GM23338 (cell line): ENCODE results near the gene PIGP. TPM values are rescaled to one million over a fixed set of nuclear protein-coding genes. Genes with fewer than 3 reads are reported as not detected.

Source experiments
- CREB1 ChIP-seq: fragments of 250-450 bp; sonication (Bioruptor Pico); IDR thresholded peaks from 2 replicates; pipeline ENCODE4 v1.5.0; 2020; ENCODE audit warnings: low read depth, mild to moderate bottlenecking, moderate library complexity
- CTCF ChIP-seq, 2 experiments: fragments of 200-600 bp in 1 of 2; sonication (generic) in 1 of 2; conservative IDR thresholded peaks; 2 replicates each; pipeline versions ENCODE4 v1.5.1 to v1.6.1; 2016 to 2017; ENCODE audit warnings: antibody characterized with exemption in 2 of 2, low read depth in 2 of 2, mild to moderate bottlenecking in 2 of 2, moderate library complexity in 1 of 2
- EZH2 ChIP-seq: fragments of 200-600 bp; sonication (generic); IDR thresholded peaks from one replicate; pipeline ENCODE4 v1.8.0; 2017; ENCODE audit warnings: antibody characterized with exemption, mild to moderate bottlenecking, low read depth; ENCODE audit not compliant: unreplicated experiment
- EZH2phosphoT487 ChIP-seq: fragments of 200-600 bp; sonication (generic); IDR thresholded peaks from one replicate; pipeline ENCODE4 v1.8.1; 2018; ENCODE audit warnings: antibody characterized with exemption; ENCODE audit not compliant: unreplicated experiment
- JUNB ChIP-seq: IDR thresholded peaks from one replicate; pipeline ENCODE4 v1.6.1; 2016; ENCODE audit warnings: antibody characterized with exemption; ENCODE audit not compliant: unreplicated experiment
- NANOG ChIP-seq: IDR thresholded peaks from 2 replicates; pipeline ENCODE4 v1.6.1; 2016; ENCODE audit warnings: antibody characterized with exemption, borderline replicate concordance
- POLR2AphosphoS5 ChIP-seq: IDR thresholded peaks from 2 replicates; pipeline ENCODE4 v1.6.1; 2016; ENCODE audit warnings: antibody characterized with exemption, low read depth
- ZNF114 ChIP-seq: fragments of 250-450 bp; sonication (Bioruptor Pico); IDR thresholded peaks from 2 replicates; pipeline ENCODE4 v1.5.0; 2020; ENCODE audit warnings: mild to moderate bottlenecking, moderate library complexity
- ZNF331 ChIP-seq: fragments of 250-450 bp; sonication (Bioruptor Pico); IDR thresholded peaks from 2 replicates; pipeline ENCODE4 v1.5.0; 2020; ENCODE audit warnings: low read depth, mild to moderate bottlenecking, moderate library complexity
- ZNF462 ChIP-seq: fragments of 250-450 bp; sonication (Bioruptor Pico); IDR thresholded peaks from 2 replicates; pipeline ENCODE4 v1.5.0; 2020; ENCODE audit warnings: mild to moderate bottlenecking, moderate library complexity
- polyA plus RNA-seq: library from polyadenylated mRNA; unstranded; fragments of >200 nt; fragmentation: Nextera tagmentation; extraction: Ambion mirVana; gene quantifications from 2 replicates; pipeline ENCODE4 v1.2.1, GENCODE V29; 2016
- total RNA-seq: library from RNA; depleted of rRNA; stranded (reverse); fragments of >200 nt; shearing (Covaris generic); gene quantifications from 2 replicates; pipeline ENCODE4 v1.2.3, GENCODE V29; 2014

PIGP gene
- total and polyA plus RNA-seq, 2 experiments from 2014 or later, result 5.2 to 19.6 TPM

DNA sequence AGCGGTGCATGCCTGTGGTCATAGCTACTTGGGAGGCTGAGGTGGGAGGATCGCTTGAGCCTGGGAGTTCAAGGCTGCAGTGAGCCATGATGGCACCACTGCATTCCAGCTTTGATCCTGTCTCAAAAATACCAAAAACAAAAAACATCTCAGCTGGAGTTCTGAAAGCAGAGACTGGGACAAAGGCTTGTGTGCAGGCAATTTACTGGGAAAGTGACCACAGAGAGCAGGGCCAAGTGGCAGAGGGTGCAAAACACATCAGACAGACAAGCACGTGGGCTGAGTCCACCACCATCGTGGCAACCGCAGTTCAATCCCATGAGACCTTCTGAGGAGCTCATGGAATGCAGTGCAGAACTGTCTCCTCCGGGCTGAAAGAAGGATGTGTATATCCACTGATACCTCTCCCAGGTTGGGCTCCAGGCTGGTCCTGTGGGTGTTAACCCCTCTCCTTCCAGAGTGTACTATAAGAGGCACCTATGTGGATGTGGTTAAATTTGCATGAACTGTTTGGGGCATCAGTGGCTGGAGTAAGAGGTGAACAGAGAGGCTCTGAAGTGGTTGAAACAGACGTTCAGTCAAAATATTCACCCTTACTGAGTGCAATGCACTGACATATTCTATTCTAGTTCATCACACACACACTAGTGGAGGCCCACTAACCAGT lies 10.8 kb downstream of the PIGP start (continued):
- no peak for TF ChIP-seq ZNF462
- no peak for TF ChIP-seq EZH2
- TF ChIP-seq CTCF (conservative IDR thresholded peaks at IDR 0.05; ENCODE audit: low read depth in 2 of 2), result no peak
- no peak for TF ChIP-seq NANOG
- TF ChIP-seq POLR2AphosphoS5, result no peak
- TF ChIP-seq ZNF114 (CRISPR knock-in tag), result no peak
- TF ChIP-seq ZNF331 (CRISPR knock-in tag), result no peak
- TF ChIP-seq CREB1 (CRISPR knock-in tag), result no peak
- TF ChIP-seq JUNB, result no peak
- no peak for TF ChIP-seq EZH2phosphoT487
